HG02981 (cell line): ENCODE measurements around the gene UBALD2.

Experiments used
- ATAC-seq: cut with Tn5 transposase; IDR thresholded peaks from one replicate; pipeline ENCODE4 v1.9.1; 2021; ENCODE audit warnings: mild to moderate bottlenecking, moderate library complexity; ENCODE audit not compliant: unreplicated experiment

UBALD2 gene

DNA sequence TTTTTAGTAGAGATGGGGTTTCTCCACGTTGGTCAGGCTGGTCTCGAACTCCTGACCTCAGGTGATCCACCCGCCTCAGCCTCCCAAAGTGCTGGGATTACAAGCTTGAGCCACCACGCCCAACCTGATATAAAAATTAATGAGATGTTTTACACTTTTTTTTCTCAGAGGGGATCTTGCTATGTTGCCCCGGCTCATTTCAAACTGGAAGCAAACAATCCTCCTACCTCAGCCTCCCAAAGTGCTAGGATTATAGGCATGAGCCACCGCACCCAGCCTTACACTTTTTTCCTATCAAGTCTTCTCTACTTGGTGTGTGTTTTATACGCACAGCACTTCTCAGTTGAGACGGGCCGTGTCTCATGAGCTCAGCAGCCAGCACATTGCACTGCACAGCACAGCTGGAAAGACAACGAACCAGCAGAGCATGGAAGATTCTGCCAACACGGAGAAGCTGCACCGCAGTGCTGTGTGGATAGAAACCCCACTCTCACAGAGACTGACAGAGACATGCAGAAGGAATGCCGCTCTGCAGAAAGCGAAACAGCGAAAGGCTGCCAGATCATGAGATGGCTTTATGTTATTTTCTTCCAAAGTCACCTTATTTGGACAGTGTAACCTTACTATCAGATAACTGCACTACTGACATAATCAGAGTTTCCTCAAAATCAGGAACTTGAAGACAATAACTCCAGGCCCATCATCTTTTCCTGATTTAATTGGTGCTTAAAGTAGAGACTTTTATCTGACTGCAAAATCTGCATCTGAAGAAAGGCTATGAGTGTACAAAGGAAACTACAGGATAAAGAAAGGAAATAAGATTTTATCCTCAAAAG is 49.5 kb downstream of the UBALD2 start:
- no peak for ATAC-seq

DNA sequence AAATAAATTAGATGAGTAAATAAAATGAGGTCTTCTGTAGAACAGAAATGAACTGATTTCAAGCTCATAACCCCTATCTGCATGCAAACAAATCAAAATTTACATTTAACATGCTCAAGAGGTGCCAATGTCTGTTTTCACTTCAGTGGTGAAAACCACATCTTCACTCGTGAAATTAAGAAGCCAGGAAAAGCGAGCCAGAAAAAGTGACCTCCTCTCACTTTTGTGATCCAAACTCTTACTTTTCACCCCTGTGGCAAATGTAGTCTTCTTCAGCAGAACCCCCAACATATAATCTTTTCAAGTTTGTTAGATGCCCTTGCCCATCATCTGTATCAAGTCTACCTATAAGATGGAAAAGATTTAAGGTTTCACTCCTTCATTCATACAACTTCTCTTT is 52.4 kb downstream of the UBALD2 start:
- ATAC-seq: no peak

DNA sequence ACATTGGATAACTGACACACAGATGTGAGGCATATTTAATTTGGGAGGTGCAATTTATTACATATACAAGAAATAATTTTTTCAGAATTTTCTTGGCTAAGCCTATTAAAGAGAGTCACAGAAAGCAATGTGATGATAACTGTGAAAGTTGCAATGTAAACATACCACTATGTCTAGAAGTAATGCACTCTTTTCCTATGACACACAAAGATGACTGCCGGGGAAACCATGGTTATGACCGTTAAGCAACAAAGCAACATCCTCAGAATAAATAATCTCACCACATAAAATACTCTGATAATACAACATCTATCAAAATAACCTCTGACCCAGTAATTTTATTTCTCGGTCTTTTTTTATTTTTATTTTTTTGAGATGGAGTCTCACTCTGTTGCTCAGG is 53.4 kb downstream of the UBALD2 start:
- no peak for ATAC-seq
